ENCODE measurements around the gene POGLUT3.

GRCh38 chr11:108500721-108501120 is 2.5 kb upstream of the POGLUT3 start:
- TF ChIP-seq, protein P1, sequence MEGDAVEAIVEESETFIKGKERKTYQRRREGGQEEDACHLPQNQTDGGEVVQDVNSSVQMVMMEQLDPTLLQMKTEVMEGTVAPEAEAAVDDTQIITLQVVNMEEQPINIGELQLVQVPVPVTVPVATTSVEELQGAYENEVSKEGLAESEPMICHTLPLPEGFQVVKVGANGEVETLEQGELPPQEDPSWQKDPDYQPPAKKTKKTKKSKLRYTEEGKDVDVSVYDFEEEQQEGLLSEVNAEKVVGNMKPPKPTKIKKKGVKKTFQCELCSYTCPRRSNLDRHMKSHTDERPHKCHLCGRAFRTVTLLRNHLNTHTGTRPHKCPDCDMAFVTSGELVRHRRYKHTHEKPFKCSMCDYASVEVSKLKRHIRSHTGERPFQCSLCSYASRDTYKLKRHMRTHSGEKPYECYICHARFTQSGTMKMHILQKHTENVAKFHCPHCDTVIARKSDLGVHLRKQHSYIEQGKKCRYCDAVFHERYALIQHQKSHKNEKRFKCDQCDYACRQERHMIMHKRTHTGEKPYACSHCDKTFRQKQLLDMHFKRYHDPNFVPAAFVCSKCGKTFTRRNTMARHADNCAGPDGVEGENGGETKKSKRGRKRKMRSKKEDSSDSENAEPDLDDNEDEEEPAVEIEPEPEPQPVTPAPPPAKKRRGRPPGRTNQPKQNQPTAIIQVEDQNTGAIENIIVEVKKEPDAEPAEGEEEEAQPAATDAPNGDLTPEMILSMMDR (IDR thresholded peaks at IDR 0.05; ENCODE audit: insufficient read depth, low read length) = no peak
- TF ChIP-seq POLR2AphosphoS5 (IDR thresholded peaks at IDR 0.05; ENCODE audit: low read depth) = no peak
- TF ChIP-seq, protein P2, sequence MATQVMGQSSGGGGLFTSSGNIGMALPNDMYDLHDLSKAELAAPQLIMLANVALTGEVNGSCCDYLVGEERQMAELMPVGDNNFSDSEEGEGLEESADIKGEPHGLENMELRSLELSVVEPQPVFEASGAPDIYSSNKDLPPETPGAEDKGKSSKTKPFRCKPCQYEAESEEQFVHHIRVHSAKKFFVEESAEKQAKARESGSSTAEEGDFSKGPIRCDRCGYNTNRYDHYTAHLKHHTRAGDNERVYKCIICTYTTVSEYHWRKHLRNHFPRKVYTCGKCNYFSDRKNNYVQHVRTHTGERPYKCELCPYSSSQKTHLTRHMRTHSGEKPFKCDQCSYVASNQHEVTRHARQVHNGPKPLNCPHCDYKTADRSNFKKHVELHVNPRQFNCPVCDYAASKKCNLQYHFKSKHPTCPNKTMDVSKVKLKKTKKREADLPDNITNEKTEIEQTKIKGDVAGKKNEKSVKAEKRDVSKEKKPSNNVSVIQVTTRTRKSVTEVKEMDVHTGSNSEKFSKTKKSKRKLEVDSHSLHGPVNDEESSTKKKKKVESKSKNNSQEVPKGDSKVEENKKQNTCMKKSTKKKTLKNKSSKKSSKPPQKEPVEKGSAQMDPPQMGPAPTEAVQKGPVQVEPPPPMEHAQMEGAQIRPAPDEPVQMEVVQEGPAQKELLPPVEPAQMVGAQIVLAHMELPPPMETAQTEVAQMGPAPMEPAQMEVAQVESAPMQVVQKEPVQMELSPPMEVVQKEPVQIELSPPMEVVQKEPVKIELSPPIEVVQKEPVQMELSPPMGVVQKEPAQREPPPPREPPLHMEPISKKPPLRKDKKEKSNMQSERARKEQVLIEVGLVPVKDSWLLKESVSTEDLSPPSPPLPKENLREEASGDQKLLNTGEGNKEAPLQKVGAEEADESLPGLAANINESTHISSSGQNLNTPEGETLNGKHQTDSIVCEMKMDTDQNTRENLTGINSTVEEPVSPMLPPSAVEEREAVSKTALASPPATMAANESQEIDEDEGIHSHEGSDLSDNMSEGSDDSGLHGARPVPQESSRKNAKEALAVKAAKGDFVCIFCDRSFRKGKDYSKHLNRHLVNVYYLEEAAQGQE (IDR thresholded peaks at IDR 0.05; ENCODE audit: insufficient replicate concordance, low read depth) = no peak
